Measurements from ENCODE around the gene FGGY.

The FGGY gene

DNA sequence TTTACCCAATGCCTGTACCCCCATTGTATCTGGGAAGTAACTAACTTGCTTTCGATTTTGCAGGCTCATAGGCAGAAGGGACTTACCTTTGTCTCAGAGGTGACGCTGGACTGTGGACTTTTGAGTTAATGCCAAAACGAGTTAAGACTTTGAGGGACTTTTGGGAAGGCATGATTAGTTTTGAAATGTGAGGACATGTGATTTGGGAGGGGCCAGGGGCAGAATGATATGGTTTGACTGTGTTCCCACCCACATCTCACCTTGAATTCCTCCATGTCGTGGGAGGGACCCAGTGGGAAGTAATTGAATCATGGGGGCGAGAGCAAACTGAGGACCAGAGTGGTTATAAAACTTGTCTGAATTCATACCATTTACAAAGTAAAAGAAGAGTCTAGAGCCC is 440.7 kb downstream of the FGGY start:
- POLR2A ChIA-PET = no interaction called here
- CTCF ChIA-PET = interaction anchor here (1.2 to 1.6 kb wide), 2 partner anchors 10 to 39 kb away, joined by 3 to 4 read pairs; no protein-coding TSS in a partner anchor

DNA sequence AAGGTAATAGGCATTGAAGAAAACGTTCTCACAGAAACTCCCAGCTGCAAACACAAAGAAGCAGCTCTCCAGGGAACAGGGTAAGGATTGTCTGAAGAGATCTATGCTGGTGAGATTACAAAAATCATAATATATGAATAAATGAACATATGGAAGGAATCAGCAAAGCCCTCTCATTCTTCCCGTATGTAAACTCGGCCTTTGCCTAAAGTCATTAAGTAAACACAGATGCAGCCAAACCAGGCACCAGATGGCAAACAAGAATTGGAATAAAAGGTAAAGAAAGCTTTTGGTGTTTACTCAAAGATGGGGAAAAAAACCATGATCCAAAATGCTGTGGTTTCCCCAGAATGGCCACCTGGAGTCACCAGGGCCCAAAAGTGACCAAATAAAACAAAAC is 441.3 kb downstream of the FGGY start:
- CTCF ChIA-PET = interaction anchor here (0.8 to 1.6 kb wide), 5 partner anchors 8 to 40 kb away, joined by 3 to 6 read pairs (median 3); no protein-coding TSS in a partner anchor
- POLR2A ChIA-PET = no interaction called here
- no peak for TF ChIP-seq CTCF (IDR thresholded peaks at IDR 0.05; ENCODE audit: control extremely low read depth, extremely low read depth, low read depth, missing control alignments)
- DNase-seq (ENCODE audit: extremely low spot score) = no peak

More for the DNA sequence above, 440.7 kb downstream of the FGGY start:
- TF ChIP-seq CTCF (IDR thresholded peaks at IDR 0.05; ENCODE audit: control extremely low read depth, extremely low read depth, low read depth, missing control alignments) = no peak
- DNase-seq (ENCODE audit: extremely low spot score) = no peak

- no peak for DNase-seq (ENCODE audit: extremely low spot score)
- CTCF ChIA-PET = interaction anchor here (0.8 to 1.7 kb wide), 6 partner anchors 8 to 40 kb away, joined by 3 to 6 read pairs (median 4); no protein-coding TSS in a partner anchor
- POLR2A ChIA-PET = no interaction called here
- no peak for TF ChIP-seq CTCF (IDR thresholded peaks at IDR 0.05; ENCODE audit: control extremely low read depth, extremely low read depth, low read depth, missing control alignments)
These were observed 441.7 kb downstream of the FGGY start for GRCh38 chr1:59738591-59739015.

DNA sequence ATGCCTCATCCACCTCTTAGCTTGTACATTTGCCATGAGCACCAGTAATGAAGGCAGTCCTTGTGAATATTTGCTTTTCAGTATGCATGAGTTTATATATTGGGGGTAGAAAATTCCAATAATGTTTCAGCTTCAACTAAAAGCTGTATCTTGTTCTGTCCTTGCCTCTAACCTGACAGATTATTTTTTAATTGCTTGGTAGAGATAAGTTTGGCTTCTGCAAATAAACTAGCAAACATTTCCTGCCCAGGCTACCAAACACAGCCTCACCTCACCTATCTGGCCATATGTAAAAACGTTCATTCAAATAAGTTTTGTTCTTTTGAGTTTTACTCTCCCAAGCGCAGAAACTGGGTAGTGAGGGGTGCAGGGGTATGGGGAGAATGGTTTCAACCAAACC is 442.2 kb downstream of the FGGY start:
- POLR2A ChIA-PET = no interaction called here
- DNase-seq (ENCODE audit: extremely low spot score) = no peak
- CTCF ChIA-PET = interaction anchor here (1.3 to 1.7 kb wide), 5 partner anchors 8 to 41 kb away, joined by 3 to 9 read pairs (median 6); no protein-coding TSS in a partner anchor
- TF ChIP-seq CTCF (IDR thresholded peaks at IDR 0.05; ENCODE audit: control extremely low read depth, extremely low read depth, low read depth, missing control alignments) = no peak

GRCh38 chr1:59742526-59742925 is 445.6 kb downstream of the FGGY start:
- no peak for DNase-seq (ENCODE audit: extremely low spot score)
- ChIA-PET CTCF (interaction anchor here (0.8 kb wide), 1 partner anchor 17 kb away, joined by 3 read pairs; no protein-coding TSS in a partner anchor), POLR2A (no interaction called here)
- no peak for TF ChIP-seq CTCF (IDR thresholded peaks at IDR 0.05; ENCODE audit: control extremely low read depth, extremely low read depth, low read depth, missing control alignments)

DNA sequence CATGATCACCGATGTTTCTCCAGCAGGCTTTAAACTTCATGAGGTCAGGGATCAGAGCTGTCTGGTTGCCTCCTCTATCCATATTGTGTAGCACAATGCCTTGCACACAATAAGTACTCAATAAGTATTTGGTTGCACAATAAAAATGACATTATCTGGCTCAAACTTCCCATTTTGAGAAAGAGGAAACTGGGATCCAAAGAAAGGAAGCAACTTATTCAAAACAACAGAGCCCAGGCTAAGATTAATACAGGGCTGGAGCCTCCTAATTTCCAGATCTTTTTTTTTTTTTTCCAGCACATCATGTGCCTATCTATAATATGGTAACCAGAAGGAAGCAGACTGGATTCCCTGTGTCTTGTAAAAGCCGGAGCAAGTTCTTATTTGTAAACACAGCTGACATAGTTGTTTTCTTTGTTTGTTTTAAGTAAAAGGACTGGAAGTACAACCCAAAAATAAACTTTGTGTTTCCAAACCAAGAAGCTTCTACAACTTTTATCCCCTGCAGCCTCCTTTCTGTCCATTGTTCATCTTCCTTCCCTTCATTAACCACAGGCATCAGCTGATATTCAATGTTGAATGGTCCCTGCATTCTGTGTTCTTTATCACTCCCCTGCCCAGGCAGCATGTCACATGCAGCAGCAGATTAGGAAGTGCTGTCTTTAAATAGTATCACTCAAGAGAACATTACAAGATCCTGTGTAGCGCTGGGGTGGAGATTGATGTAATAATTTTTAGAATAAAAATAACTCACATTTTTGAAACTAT is 446.6 kb downstream of the FGGY start:
- no peak for TF ChIP-seq CTCF (IDR thresholded peaks at IDR 0.05; ENCODE audit: control extremely low read depth, extremely low read depth, low read depth, missing control alignments)
- POLR2A ChIA-PET = no interaction called here
- CTCF ChIA-PET = interaction anchor here (0.8 kb wide), 1 partner anchor 16 kb away, joined by 3 read pairs; no protein-coding TSS in a partner anchor

More for the DNA sequence above, 446.6 kb downstream of the FGGY start:
- DNase-seq (ENCODE audit: extremely low spot score) = no peak
